Measurements from ENCODE around the gene IQGAP2.

DNA sequence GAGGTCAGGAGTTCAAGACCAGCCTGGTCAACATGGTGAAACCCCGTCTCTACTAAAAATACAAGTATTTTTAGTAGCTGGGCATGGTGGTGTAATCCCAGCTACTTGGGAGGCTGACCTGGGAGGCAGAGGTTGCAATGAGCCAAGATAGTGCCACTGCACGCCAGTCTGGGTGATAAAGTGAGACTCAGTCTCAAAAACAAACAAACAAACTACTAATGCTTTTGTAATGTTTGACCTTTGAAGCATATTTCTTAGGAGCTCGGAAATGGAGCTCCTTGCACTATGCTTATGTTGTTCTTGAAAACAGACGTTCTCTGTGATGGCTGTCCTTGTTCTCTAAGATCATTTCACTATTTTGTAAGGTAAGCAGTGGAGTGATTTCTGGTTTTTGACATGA, 214.1 kb downstream of the IQGAP2 start:
- TF ChIP-seq POLR2A (IDR thresholded peaks at IDR 0.05; ENCODE audit: low read length) (no peak), GATA1 (IDR thresholded peaks at IDR 0.05; ENCODE audit: low read depth, low read length) (no peak)

Measured in erythroblast (primary cell).